DMS53 (cell line): ENCODE results near the gene CADPS.
A peak's percentile ranks its signal among the peaks of the same experiment; 100 is the strongest.

Source experiments
- DNase-seq: peaks from one replicate; lab custom pipeline; 2025; lab: John Stamatoyannopoulos, UW

The CADPS gene

DNA sequence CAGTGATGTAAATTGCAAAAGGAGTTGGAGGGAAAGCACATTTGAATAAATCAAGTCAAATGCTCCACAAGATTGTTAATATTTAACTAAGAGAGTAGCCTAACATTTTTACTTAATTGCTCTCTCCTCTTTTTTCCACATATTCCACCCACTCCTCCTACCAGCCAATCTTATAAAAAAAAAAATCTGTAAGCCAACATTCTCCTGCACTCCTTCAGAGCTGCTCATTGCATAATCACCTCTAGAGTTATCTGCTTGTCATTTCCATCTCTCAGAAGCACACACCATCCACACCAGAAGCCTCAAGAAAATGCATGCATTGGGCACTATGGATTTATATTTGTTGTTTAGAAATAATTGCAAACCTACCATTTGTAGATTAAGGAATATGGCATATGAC is 64.1 kb downstream of the CADPS start:
- no peak for DNase-seq

DNA sequence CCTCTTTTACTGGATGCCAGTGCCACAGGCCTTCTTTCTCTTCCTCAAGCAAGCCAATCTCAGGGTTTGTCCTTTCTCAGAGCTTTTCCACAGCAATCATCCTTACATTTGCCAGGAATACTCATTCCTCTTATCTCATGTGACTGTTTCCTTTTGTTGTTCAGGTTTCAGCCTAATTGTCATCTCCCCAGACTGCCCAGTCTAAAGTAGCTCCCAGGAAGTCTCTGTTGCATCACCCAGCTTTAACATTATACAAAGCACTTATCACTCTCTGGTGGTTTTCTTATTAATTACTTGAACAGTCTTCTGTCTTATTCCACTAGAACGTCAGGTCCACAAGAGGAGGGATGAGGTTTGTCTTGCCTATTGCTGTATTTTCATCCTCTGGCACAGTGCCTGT is 65.8 kb downstream of the CADPS start:
- no peak for DNase-seq

DNA sequence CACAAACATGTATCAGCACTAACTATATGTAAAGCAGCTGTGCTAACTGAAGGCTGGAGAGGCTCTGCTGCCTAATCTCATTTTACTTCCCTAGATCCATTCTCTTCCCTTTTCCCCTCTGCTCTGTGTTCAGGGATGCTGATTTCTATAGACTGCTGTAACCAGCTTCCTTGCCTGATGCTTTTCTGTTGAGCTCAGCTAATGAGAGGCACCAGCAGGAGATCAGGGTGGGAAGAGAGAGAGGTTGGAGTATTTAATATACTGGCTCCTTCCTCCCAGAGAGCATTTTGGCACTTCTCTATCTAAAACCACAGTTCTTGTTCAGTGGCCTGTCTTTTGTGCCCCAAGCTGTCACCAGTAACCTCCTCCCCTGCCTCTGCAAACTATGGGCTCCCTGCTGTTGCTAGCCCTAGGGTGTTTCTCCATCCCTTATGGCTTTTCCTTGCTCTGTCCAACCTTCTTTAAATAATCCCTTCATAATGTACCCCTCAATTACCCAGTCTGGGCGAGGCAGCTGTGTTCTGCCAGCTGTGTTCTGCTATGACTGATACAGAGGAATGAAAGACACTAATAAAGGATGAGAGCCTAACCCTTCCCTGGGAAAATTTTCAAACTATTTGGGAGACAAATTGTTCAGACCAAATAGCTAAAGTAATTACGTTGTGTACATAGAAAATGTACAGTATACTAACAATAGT is 69.5 kb downstream of the CADPS start:
- no peak for DNase-seq

DNA sequence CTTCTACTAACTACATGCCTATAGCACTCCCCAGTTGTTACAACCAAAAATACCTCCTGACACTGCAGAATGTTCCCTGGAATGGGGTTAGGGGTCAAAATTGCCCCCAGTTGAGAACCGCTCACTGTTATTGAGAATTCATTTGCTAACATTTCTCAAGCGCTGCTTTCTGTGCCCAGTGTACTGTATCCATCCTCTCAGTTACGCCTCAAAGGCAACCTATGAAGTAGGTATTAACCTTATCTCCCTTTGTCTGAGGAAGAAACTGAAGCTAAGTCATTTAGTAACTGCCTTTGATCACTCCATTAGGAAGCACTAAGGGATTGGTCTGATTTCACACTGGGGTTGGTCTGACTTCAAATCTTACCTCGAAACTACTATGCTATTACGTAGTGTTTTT is 70.1 kb downstream of the CADPS start:
- no peak for DNase-seq

DNA sequence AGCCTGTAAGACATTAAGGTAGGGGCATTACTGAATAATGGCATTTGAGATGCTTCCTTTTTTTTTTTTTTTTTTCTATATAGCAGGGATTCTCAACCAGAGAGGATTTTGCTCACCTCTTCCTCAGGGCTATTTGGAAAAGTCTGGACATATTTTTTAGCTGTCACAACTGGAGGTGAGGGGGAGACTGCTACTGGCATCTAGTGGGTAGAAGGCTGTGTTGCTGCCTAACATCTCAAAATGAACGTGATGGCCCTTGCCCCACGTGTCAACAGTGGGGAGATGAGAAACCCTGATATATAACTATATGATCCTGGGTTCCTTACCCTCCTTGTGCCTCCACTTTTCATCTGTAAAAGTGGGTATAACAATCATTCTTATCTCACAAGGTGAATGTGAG is 71.9 kb downstream of the CADPS start:
- no peak for DNase-seq

DNA sequence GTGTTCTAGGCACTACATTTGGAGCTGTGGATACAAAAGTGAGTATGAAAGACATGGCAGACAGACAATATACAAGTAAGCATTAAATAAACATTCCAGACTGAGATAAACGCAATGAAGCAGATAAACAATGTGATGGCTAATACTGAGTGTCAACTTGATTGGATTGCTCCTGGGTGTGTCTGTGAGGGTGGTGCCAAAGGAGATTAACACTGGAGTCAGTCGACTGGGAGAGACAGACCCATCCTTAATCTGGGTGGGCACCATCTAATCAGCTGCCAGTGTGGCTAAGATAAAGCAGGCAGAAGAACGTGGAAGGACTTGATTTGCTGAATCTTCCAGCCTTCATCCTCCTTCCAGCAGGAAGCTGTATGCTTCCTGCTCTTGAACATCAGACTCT is 77.2 kb downstream of the CADPS start:
- no peak for DNase-seq

DNA sequence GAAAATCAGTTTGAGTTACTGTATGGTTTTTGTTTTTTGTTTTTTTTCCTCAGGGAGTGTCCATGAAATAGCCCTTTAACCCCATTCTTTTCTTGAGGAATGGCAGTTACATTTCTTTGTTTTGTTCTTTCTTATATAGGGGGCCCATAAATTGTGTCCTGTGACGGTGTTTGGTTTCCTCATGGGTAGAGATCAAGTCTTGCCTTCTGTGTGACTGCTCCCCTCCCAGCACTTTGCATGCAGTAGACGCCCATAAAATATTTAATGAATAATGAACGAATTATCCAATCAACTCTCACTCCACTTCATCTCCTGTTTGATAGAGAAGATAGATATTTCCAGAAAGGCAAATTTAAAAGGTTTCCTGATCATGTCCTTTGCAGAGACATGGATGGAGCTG is 78.1 kb downstream of the CADPS start:
- DNase-seq: no peak

DNA sequence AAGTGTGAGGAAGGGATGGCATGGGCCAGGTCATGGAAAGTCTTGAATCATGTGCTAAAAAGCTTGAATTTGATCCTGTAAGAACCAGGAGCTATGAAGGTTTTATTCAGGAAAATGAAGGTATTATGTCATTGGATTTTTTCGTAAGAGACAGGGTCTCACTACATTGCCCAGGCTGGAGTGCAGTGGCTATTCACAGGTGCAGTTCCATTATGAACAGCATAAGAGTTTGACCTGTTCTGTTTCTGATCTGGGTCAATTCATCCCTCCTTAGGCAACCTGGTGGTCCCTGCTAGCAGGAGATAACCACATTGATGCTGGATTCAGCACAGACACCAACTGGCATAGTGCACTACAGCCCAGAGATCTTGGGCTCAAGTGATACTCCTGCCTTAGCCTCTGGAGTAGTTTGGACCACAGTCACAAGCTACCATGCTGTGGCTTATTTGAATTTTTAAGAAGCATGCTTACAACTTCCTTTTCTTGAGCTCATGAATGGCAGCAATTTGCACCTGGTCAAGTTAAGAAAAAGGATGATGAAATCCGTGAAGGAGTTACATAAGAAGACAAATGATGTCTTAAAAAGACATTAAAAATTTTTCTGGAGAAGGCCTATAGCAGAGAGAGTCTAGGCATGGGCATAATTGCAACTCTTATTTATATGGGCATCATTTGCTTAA is 79.1 kb downstream of the CADPS start:
- no peak for DNase-seq

DNA sequence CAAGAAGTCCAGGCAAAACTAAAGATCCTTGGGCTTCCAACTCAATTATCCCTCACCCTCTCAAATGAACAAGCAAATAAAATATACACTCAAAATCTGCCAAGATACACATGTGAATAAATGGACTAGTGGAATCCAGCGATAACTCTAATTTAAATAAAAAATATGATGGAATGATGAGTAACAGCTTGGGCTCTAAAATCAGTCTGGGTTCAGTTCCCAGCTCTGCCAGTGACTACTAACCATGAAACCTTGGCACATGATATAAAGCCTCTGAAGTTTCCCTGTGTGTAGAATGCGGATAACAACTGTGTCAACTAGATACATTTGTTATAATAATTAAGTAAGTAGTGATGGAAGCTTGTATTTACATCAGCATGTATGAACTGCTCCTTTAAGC is 81.3 kb downstream of the CADPS start:
- DNase-seq: no peak

DNA sequence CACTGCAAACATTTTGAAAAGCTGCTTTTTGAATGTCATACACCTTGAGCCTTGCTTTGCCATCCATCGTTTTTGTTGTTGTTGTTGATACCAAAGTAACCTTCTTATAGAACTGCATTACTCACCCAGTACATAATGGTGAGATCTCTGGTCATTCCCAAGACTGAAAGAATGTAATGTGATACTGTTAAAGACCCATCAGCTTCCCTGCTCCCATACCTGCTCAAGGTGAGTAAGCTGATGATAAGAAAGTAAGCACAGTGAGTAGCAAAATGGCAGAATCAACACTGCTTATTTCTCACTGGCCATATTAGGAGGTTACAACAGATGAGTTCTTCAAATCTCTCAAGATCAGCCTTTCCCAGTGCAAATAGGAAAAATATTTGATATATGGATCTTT is 89.8 kb downstream of the CADPS start:
- DNase-seq: no peak

DNA sequence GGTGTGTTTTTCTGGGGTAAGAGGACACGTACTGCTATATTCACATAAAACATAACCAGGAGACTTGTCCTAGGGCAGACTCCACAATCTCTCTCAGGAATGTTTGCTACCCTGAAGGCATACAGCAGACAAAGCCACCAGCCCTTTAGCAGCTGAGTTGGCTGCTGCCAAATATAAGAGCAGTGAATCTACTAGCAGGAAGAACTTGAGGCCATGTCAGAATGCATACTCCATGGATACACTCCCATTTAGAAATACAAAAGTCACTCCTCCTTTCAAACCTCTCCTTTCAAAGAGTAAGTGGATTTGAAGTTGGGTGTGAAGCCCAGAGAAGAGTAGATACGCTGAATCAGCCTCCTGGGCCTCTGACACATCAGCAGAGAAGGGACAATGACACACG is 94.1 kb downstream of the CADPS start:
- no peak for DNase-seq

DNA sequence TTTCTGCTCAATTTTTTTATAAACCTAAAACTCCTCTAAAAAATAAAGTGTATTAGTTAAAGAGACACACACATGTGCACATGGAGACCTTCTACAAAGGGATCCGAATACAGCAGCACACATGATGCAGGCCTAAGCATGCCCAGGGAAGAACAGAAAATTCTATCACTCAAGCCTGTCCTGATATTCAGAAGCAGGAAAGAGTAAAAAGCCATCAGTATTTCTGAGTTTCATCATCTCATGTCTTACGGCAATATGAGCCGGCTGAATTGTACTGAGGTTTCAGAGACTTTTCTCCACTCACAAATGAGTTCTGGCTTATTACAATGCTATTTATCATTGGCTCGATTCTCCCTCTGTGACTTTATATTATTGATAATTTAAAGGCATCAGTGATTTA is 97.5 kb downstream of the CADPS start:
- DNase-seq: no peak

DNA sequence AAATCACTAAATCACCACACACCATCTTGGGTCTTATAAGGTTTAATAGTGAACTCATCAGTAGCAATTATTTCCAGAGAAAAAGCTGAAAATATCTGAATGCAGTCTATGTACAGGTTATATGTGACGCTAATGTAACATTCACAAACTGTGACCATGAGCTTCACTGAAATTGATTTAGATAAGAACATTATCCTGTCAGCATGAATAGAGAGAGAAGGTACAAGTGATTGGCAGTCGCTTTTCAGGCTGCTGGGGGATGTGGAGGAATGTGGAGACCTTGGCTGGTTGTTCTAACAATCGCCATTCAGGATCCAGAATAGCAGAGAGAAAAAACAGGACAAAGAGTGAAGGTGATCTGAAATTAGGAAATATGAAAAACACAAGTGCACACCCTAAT is 98.1 kb downstream of the CADPS start:
- DNase-seq: no peak

DNA sequence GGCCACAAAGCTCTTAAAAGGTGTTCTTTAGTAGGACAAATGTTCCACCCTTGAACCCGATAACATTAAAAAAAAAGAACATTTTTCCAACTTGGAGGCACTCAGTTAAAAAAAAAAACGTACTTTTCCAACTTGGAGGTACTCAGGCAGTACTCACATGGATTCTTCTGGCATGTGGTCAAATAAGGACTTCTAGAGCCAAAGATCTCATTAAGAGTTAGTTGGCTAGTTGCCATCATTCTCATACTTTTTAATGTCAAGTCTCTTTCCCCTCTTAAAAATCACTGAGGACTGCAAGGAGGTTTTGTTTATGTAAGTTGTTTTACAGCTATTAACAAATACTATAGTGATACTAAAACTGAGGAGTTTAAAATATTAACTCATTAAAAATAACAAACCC is 101.0 kb downstream of the CADPS start:
- no peak for DNase-seq

DNA sequence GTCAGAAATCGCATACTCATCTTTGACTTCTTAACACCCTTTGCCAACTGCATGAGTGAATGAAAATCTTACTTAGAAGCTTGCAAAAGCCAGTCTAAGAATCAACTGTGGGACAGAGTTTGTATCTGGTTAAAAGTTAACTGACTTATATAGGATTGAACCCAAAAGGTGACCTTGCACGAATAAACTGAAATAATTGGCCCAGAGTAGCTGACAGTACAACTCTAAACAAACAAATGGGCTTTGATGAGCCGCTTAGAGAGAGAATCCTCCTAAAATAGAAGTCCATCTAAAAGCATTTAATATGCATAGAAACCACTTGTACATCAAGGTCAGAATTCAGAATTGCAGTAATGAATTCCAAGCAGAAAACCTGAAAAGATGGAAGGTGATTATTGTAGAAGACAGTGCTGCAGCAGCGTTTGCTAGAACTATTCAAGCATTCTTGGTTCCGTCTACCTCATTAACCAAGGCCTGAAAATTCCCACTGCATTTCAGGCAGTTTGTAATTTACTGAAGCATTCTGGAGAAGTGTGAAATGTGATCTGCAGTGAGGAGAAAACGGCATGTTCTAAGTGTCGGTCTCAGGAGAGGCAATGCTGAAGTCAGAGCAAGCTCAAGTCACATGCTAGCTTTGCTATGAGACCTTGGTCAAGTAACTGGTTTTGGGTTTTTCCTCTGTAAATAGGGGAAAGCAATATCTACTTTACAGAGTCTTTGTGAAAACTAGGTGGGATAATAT is 103.7 kb downstream of the CADPS start:
- no peak for DNase-seq

DNA sequence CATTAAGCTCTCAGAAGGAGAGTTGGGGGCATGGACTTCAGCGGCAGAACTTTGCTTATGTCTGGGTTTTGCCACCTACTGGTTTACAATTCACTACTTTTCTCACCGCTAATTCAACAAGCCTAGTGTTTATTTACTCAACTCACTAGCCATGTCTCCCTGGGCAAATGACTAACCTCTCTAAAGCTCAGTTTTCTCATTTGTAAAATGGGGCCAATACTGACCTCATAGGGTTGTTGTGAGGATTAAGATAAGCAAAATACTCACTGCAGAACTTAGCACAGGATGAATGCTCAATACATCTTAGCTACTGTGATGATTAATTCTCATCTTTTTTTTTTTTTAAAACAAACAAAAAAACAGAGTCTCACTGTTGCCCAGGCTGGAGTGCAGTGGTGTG is 106.3 kb downstream of the CADPS start:
- peak; percentile 1 for DNase-seq

DNA sequence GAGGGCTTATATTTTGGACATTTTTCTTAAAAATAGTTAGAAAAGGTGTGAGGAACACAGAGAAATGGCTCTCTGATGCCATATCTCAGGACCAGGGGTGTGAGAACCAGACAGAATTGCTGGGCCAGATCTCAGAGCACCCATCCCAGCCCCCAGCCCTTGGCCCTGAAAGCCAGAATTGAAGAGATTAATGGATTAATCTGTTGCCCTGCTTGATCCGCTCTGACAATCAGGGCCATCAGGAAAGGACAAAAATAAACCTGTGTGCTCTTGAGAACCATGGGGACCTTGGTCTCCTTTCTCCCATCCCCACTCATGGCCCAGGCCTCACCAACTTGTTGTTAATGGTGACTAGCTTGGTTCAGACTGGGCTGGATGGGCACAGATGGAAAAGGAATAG is 113.5 kb downstream of the CADPS start:
- DNase-seq: no peak

DNA sequence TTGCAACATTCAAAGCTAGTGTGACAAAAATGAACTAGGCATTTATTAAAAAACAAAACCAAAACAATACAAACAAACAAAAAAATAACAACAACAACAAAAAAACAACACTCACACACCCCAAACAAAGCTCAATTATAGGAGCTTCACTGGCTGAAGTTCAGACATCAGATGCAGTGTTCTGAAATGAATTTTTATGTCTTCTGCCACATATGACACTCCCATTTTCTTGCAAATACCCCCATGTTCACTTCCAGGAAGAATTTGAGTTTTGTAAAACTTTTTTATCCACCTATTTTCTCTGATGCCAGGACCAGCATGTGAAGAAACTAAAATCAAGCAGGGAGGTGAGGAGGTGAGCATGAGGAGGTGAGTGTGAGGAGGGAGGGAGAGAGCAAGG is 113.9 kb downstream of the CADPS start:
- DNase-seq: no peak

DNA sequence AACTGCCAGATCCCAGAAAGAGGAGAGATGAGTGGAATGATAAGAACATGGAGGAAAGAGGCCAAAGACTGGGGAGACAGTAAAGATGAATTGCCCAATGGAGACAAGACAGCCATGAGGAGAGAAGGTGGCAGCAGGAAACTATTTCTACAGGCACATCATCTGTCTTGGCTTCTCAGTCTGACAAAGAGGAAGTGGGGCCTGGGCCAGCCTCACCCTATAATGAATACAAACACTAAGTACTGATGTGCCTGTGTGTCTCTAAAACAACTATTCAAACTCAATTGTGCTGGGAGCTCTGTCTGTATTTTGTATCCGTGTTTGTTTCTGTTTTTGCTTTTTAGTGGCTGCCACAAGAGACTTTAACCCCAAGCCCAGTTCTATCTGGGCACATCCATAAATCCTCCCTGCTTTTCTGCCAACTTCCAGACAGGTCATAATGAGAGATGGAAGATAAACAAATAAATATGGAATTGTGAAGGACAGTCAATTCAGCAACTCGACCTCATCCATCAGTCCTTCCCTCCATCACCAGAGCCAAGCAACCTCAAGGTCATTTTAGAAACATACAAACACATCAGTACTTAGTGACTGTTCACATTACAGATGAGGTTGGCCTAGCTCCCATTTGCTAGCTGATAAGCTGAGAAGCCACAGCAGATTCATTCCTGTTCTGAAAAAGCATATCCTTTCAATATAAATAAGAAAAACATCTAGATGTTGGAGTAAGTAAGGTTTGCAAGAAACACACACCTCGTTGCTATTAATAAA is 116.7 kb downstream of the CADPS start:
- no peak for DNase-seq

DNA sequence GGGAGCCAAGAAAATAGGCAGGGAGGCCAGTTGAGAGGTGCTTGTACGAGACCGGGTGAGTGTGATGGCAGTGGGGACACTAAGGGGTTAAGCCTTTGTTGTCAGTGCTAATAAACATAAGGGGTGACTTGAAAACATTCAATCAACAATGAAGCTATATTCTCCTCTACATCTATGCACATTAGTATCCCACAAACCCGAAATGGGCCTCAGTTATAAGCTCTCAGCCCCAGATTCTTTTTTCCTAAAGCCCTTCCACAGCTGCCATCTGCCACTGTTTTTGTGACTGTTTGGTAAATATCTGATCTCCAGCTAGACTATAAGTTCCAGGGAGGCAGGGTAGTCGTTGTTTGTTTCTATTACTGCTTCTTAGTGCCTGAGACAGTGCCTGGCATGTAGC is 118.2 kb downstream of the CADPS start:
- no peak for DNase-seq

DNA sequence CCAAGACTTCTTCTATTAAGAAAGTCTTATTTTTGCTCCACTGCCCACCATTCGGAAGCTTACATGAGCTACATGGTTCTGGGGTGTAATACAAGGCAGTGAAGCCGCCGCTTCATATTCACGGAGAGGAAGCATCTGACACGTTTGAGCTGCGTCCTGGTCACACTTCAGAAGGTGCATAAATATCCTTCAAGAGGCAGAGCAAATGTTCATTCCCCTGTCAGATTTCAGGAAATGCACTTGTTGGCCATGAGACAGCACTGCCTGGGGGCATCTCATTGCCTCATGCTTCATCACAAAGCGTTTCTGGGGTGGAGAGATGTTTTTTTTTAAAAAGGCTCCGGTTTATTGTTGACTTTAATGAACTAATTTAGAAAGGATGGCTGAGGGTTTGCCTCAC is 119.9 kb downstream of the CADPS start:
- no peak for DNase-seq

DNA sequence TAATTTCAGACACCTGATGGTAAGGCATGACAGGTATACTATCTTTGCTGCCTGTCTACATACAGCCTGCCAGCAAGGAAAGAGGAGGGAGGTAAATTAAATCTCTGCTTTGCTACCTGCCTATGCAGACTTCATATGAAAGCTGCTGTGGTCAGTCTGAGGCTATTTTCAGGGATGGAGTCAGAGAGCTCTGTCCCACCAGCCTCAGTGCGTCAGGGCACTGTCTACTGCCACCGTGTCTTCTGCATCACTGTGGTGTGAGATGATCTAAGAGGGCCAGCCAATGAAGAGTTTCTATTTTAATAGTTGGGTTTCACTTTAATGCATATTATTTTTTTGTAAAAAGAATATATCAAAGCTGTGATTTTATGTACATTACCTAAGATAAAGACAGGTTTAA is 125.6 kb downstream of the CADPS start:
- DNase-seq: no peak

DNA sequence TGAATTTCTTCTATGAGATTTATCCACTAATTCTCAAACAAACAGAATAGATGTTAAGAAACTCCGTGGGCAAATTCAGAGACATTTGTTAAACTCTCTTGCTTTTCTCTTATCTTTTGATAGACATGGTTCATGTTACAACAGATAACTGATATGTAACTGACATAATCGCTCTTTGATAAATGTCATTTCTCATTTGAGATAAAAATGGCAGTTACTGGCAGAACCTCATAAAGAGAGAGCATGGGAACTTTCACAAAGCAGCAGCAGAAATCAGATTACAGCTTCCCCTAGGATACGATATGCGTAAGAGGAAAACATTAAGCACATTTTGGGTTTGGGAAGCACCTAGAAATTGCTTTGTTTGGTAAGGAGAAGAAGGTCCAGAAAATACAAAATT is 126.1 kb downstream of the CADPS start:
- DNase-seq: no peak
